GM18517 (cell line): ENCODE measurements around the gene ZNF280C.
"Not testable (repeated sequence)": the region's sequence is repeated elsewhere in the genome, so short reads cannot be mapped to it uniquely, and the experiment has no call there.

Source experiments
- ATAC-seq: cut with Tn5 transposase; IDR thresholded peaks from one replicate; pipeline ENCODE4 v1.9.1; 2021; ENCODE audit warnings: mild to moderate bottlenecking, moderate library complexity; ENCODE audit not compliant: unreplicated experiment

Gene ZNF280C

GRCh38 chrX:130268449-130269170 is at the start of gene ZNF280C:
Gene ZNF280C (minus strand): TSS chrX:130268899. CDS start chrX:130260449, 8,450 bp downstream.
- peak; percentile 91 for ATAC-seq

- ATAC-seq: no peak
Observed at GRCh38 chrX:130304587-130305368, 36.1 kb upstream of the ZNF280C start.

- no peak for ATAC-seq
Observed at GRCh38 chrX:130301977-130302376, 33.3 kb upstream of the ZNF280C start.

GRCh38 chrX:130301405-130301804 is 32.7 kb upstream of the ZNF280C start:
- no peak for ATAC-seq

GRCh38 chrX:130300010-130300282 is 31.2 kb upstream of the ZNF280C start:
- no peak for ATAC-seq

GRCh38 chrX:130299279-130300009 is 30.7 kb upstream of the ZNF280C start:
- no peak for ATAC-seq

- ATAC-seq: no peak
Observed at GRCh38 chrX:130296743-130297142, 28.0 kb upstream of the ZNF280C start.

GRCh38 chrX:130296297-130296678 is 27.6 kb upstream of the ZNF280C start:
- ATAC-seq: no peak

GRCh38 chrX:130295519-130296296 is 27.0 kb upstream of the ZNF280C start:
- ATAC-seq: no peak

GRCh38 chrX:130287071-130287770 is 18.5 kb upstream of the ZNF280C start:
- ATAC-seq: no peak

- no peak for ATAC-seq
Observed at GRCh38 chrX:130285710-130286109, 17.0 kb upstream of the ZNF280C start.

- no peak for ATAC-seq
Observed at GRCh38 chrX:130285069-130285620, 16.4 kb upstream of the ZNF280C start.

- ATAC-seq: no peak
Observed at GRCh38 chrX:130282151-130282550, 13.5 kb upstream of the ZNF280C start.

- ATAC-seq: no peak
Observed at GRCh38 chrX:130280901-130281300, 12.2 kb upstream of the ZNF280C start.

- ATAC-seq: not testable (repeated sequence)
Observed at GRCh38 chrX:130272253-130272652, 3.6 kb upstream of the ZNF280C start.

GRCh38 chrX:130269391-130269790 is 692 bp upstream of the ZNF280C start:
- ATAC-seq: not testable (repeated sequence)

GRCh38 chrX:130267956-130268448 is 697 bp downstream of the ZNF280C start:
- peak; percentile 25 for ATAC-seq

GRCh38 chrX:130264573-130264972 is 4.1 kb downstream of the ZNF280C start:
- ATAC-seq: no peak

GRCh38 chrX:130263016-130263415 is 5.7 kb downstream of the ZNF280C start:
- no peak for ATAC-seq

GRCh38 chrX:130262231-130262630 is 6.5 kb downstream of the ZNF280C start:
- no peak for ATAC-seq
